HPDE6-E6E7 (cell line): Measurements from ENCODE around the gene CROT.
A peak's percentile ranks its signal among the peaks of the same experiment; 100 is the strongest.

Experiments used
- DNase-seq: peaks from one replicate; pipeline ENCODE4 v3.0.0; 2011; ENCODE audit warnings: missing footprints; ENCODE audit errors: extremely low spot score

The CROT gene

GRCh38 chr7:87341441-87341840 lies 4.0 kb upstream of the CROT start:
- DNase-seq, result no peak

- no peak for DNase-seq
Measured at GRCh38 chr7:87342231-87342630, 3.2 kb upstream of the CROT start.

GRCh38 chr7:87344446-87344845 lies 1.0 kb upstream of the CROT start:
- no peak for DNase-seq

GRCh38 chr7:87345962-87346371 lies 503 bp downstream of the CROT start:
- DNase-seq, result no peak

GRCh38 chr7:87347207-87347606 lies 1.7 kb downstream of the CROT start:
- no peak for DNase-seq

- no peak for DNase-seq
Measured at GRCh38 chr7:87347664-87348063, 2.2 kb downstream of the CROT start.

GRCh38 chr7:87354749-87355148 lies 9.3 kb downstream of the CROT start:
- DNase-seq, result no peak

GRCh38 chr7:87356448-87356847 lies 11.0 kb downstream of the CROT start:
- no peak for DNase-seq

- peak; percentile 25 for DNase-seq
Measured at GRCh38 chr7:87359366-87359765, 13.9 kb downstream of the CROT start.

- DNase-seq, result no peak
Measured at GRCh38 chr7:87361320-87361719, 15.9 kb downstream of the CROT start.

GRCh38 chr7:87363342-87363741 lies 17.9 kb downstream of the CROT start:
- no peak for DNase-seq

GRCh38 chr7:87364246-87364645 lies 18.8 kb downstream of the CROT start:
- no peak for DNase-seq

- DNase-seq, result no peak
Measured at GRCh38 chr7:87369216-87369615, 23.8 kb downstream of the CROT start.

- no peak for DNase-seq
Measured at GRCh38 chr7:87370660-87371180, 25.3 kb downstream of the CROT start.

- DNase-seq, result no peak
Measured at GRCh38 chr7:87375662-87376435, 30.4 kb downstream of the CROT start.

GRCh38 chr7:87380905-87381304 lies 35.4 kb downstream of the CROT start:
- no peak for DNase-seq

GRCh38 chr7:87391020-87391701 lies 45.7 kb downstream of the CROT start:
- no peak for DNase-seq

GRCh38 chr7:87395442-87396020 lies 50.1 kb downstream of the CROT start:
- no peak for DNase-seq

- DNase-seq, result peak; percentile 28
Measured at GRCh38 chr7:87398446-87398845, 53.0 kb downstream of the CROT start.

- DNase-seq, result no peak
Measured at GRCh38 chr7:87404674-87405073, 59.2 kb downstream of the CROT start.

GRCh38 chr7:87411186-87411585 lies 65.7 kb downstream of the CROT start:
- DNase-seq, result no peak

GRCh38 chr7:87413029-87413428 lies 67.6 kb downstream of the CROT start:
- no peak for DNase-seq
